Esophagus squamous epithelium (tissue), 5 donors: ENCODE measurements around the gene LRRC45. TPM values are rescaled to one million over a fixed set of nuclear protein-coding genes. Genes with fewer than 3 reads are reported as not detected.
A peak's percentile ranks its signal among the peaks of the same experiment; 100 is the strongest.

ENCODE experiments used
- DNase-seq: peaks from one replicate; lab custom pipeline; 2025; lab: John Stamatoyannopoulos, UW
- H3K27ac ChIP-seq, 4 donors: fragments of 200-600 bp; sonication (generic); one replicate each; pipeline ENCODE4 v1.5.1; 2016 to 2019; ENCODE audit warnings: mild to moderate bottlenecking in 1 of 4
- H3K27me3 ChIP-seq, 4 donors: fragments of 200-600 bp; sonication (generic); 1 replicate in 3 of 4; 2 replicates in 1 of 4; pipeline versions ENCODE4 v1.5.1 to v1.6.0; 2017 to 2021; ENCODE audit warnings: antibody characterized with exemption in 1 of 4
- H3K36me3 ChIP-seq, 3 donors: fragments of 200-600 bp; sonication (generic); one replicate each; pipeline ENCODE4 v1.5.1; 2016 to 2019
- H3K4me1 ChIP-seq, 3 donors: fragments of 200-600 bp; sonication (generic); one replicate each; pipeline ENCODE4 v1.5.1; 2017 to 2019
- H3K4me3 ChIP-seq, 4 donors: fragments of 200-600 bp; sonication (generic); 1 replicate in 3 of 4; 2 replicates in 1 of 4; pipeline ENCODE4 v1.5.1; 2016 to 2019; ENCODE audit warnings: mild to moderate bottlenecking in 2 of 4, moderate library complexity in 1 of 4
- H3K9me3 ChIP-seq, 3 donors: fragments of 200-600 bp; sonication (generic); one replicate each; pipeline ENCODE4 v1.5.1; 2016 to 2019
- CTCF ChIP-seq, 6 experiments: fragments of 450-650 bp in 4 of 6; fragments of 200-600 bp in 2 of 6; sonication (generic) in 2 of 6; IDR thresholded peaks; one replicate each; pipeline ENCODE4 v1.5.1; 2016 to 2019; ENCODE audit warnings: antibody characterized with exemption in 6 of 6, mild to moderate bottlenecking in 4 of 6, moderate library complexity in 4 of 6
- POLR2A ChIP-seq, 4 donors: fragments of 450-650 bp; IDR thresholded peaks; one replicate each; pipeline ENCODE4 v1.6.1; 2017; ENCODE audit warnings: antibody characterized with exemption in 4 of 4, mild to moderate bottlenecking in 4 of 4, moderate library complexity in 3 of 4
- WGBS, 2 donors: methylation state at CpG; one replicate each; pipeline ENCODE4 v1.1.5; 2018; 5-methylcytosine and 5-hydroxymethylcytosine counted together
- intact Hi-C: fragments of 100-400 bp; cut with DNase I; formaldehyde crosslinking; loops from one replicate; pipeline ENCODE4 v1.15.0; 2022
- total RNA-seq, 4 donors: library from RNA; depleted of rRNA; stranded (reverse); fragments of >200 nt; gene quantifications; one replicate each; pipeline ENCODE4 v1.1.0, GENCODE V29; 2016
- donor health status: DM: yes; HTN: yes; CAD: no.

Gene LRRC45
- total RNA-seq, 4 donors from 2014 or later = 9.7 to 21.2 (median 18.3) TPM

DNA sequence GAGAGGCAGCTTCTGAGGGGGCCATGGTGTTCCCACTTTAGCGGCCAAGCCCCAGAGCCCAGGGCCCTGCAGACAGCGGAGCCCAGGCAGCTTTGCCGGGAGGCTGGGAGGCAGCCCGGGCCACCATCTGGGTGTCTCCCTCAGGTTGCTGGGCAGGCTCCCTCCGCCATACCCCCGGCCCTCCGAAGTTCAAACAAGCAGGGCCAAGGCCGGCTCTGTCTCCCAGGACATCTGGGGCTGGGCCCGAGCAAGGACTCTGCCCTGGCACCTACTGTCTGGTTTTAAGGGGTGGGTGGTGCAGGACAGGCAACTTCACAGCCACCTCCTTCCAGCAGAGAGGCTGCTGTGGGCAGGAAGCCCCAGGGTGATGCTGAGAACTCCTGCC, 39.9 kb downstream of the LRRC45 start:
- H3K27me3 ChIP-seq = no peaks in the 10 kb centered on the region
- H3K27ac ChIP-seq = no peak overlapping the region
- H3K36me3 ChIP-seq = peaks cover 39 to 62% (median 43%) of the 10 kb centered on the region in 3 donors
- H3K4me1 ChIP-seq = peaks cover 20 to 38% (median 24%) of the 10 kb centered on the region in 3 donors
- intact Hi-C loops = no loop called here
- TF ChIP-seq POLR2A (IDR thresholded peaks at IDR 0.05) (no peak), CTCF (IDR thresholded peaks at IDR 0.05) (no peak)
- 100% methylated on average over 3 of the region's 9 CpGs; no CpG with 5 or more reads in 1 of the 2 donors for WGBS, 2 donors
- H3K4me3 ChIP-seq = no peak overlapping the region
- no peaks in the 10 kb centered on the region for H3K9me3 ChIP-seq
- no peak for DNase-seq

GRCh38 chr17:82063424-82064415, 40.6 kb downstream of the LRRC45 start:
- WGBS, 2 donors = 58 to 85% methylated on average over 5 to 10 of the region's 20 CpGs
- Histone ChIP-seq H3K4me1 (peaks cover 20 to 38% (median 24%) of the 10 kb centered on the region in 3 donors), H3K36me3 (peaks cover 36 to 55% (median 37%) of the 10 kb centered on the region in 3 donors), H3K4me3 (peak overlapping the region; percentile 63 to 98 (median 96)), H3K9me3 (no peaks in the 10 kb centered on the region), H3K27me3 (no peaks in the 10 kb centered on the region), H3K27ac (peak overlapping the region; percentile 28 to 90 (median 86))
- DNase-seq = no peak
- intact Hi-C loops = no loop called here
- TF ChIP-seq POLR2A (IDR thresholded peaks at IDR 0.05) = no peak
- TF ChIP-seq CTCF (IDR thresholded peaks at IDR 0.05) = no peak

GRCh38 chr17:82064433-82065192, 41.5 kb downstream of the LRRC45 start:
- Histone ChIP-seq H3K27ac (peak overlapping the region; percentile 84 to 93 (median 90)), H3K36me3 (peaks cover 32 to 46% (median 33%) of the 10 kb centered on the region in 3 donors), H3K4me3 (peak overlapping the region; percentile 63 to 98 (median 96)), H3K27me3 (no peaks in the 10 kb centered on the region), H3K4me1 (peaks cover 20 to 38% (median 24%) of the 10 kb centered on the region in 3 donors), H3K9me3 (no peaks in the 10 kb centered on the region)
- TF ChIP-seq POLR2A (IDR thresholded peaks at IDR 0.05) = no peak
- no peak for TF ChIP-seq CTCF (IDR thresholded peaks at IDR 0.05)
- WGBS, 2 donors = 40 to 46% methylated on average over 1 to 19 of the region's 36 CpGs
- DNase-seq = no peak
- intact Hi-C loops = no loop called here

GRCh38 chr17:82065193-82065637, 42.1 kb downstream of the LRRC45 start:
- DNase-seq = no peak
- no peak for TF ChIP-seq CTCF (IDR thresholded peaks at IDR 0.05)
- TF ChIP-seq POLR2A (IDR thresholded peaks at IDR 0.05) = no peak
- Histone ChIP-seq H3K27ac (peak overlapping the region; percentile 84 to 93 (median 90)), H3K4me1 (peaks cover 20 to 38% (median 24%) of the 10 kb centered on the region in 3 donors), H3K36me3 (peaks cover 27 to 40% (median 29%) of the 10 kb centered on the region in 3 donors), H3K9me3 (no peaks in the 10 kb centered on the region), H3K4me3 (peak overlapping the region; percentile 63 to 98 (median 96)), H3K27me3 (no peaks in the 10 kb centered on the region)
- 0% methylated on average over 2 of the region's 47 CpGs; no CpG with 5 or more reads in 1 of the 2 donors for WGBS, 2 donors
- intact Hi-C loops = no loop called here
